GM10248 (cell line): ENCODE results near the gene PXK.
A peak's percentile ranks its signal among the peaks of the same experiment; 100 is the strongest.

Source experiments
- CTCF ChIA-PET: fragments of 300-600 bp; sonication (Branson Sonifier 250); formaldehyde crosslinking; extraction: SDS; loops from one replicate; lab custom pipeline; 2021; ENCODE audit warnings: antibody characterized with exemption; lab: Yijun Ruan, JAX
- POLR2A ChIA-PET: fragments of 350-650 bp; sonication (Branson Sonifier 250); formaldehyde crosslinking; extraction: SDS; loops from one replicate; lab custom pipeline; 2020; ENCODE audit warnings: antibody characterized with exemption; lab: Yijun Ruan, JAX
- DNase-seq: peaks from one replicate; pipeline ENCODE4 v3.0.0; 2012; ENCODE audit errors: extremely low spot score
- TF ChIP-seq, protein P1 (sequence below): IDR thresholded peaks from 2 replicates; pipeline ENCODE4 v1.5.1; 2012; ENCODE audit warnings: mild to moderate bottlenecking, low read depth; ENCODE audit errors: extremely low read depth, missing control alignments, control extremely low read depth

Gene PXK

GRCh38 chr3:58341376-58341775 is 8.7 kb downstream of the PXK start:
- ChIA-PET CTCF (interaction anchor here (1.1 to 11.5 kb wide), 3 partner anchors 10 to 51 kb away, joined by 3 to 101 read pairs (median 3); no protein-coding TSS in a partner anchor), POLR2A (no interaction called here)
- DNase-seq, result no peak
- TF ChIP-seq, protein P1, sequence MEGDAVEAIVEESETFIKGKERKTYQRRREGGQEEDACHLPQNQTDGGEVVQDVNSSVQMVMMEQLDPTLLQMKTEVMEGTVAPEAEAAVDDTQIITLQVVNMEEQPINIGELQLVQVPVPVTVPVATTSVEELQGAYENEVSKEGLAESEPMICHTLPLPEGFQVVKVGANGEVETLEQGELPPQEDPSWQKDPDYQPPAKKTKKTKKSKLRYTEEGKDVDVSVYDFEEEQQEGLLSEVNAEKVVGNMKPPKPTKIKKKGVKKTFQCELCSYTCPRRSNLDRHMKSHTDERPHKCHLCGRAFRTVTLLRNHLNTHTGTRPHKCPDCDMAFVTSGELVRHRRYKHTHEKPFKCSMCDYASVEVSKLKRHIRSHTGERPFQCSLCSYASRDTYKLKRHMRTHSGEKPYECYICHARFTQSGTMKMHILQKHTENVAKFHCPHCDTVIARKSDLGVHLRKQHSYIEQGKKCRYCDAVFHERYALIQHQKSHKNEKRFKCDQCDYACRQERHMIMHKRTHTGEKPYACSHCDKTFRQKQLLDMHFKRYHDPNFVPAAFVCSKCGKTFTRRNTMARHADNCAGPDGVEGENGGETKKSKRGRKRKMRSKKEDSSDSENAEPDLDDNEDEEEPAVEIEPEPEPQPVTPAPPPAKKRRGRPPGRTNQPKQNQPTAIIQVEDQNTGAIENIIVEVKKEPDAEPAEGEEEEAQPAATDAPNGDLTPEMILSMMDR, result no peak

GRCh38 chr3:58342676-58343075 is 10.0 kb downstream of the PXK start:
- TF ChIP-seq, protein P1, result no peak
- no peak for DNase-seq
- CTCF ChIA-PET, result interaction anchor here (1.2 to 2.6 kb wide), 3 partner anchors 9 to 36 kb away, joined by 3 to 11 read pairs (median 5); partner anchors contain the start of genes HTD2 and RPP14
- POLR2A ChIA-PET, result interaction anchor here (0.5 kb wide), 1 partner anchor 63 kb away, joined by 3 read pairs; no protein-coding TSS in a partner anchor

DNA sequence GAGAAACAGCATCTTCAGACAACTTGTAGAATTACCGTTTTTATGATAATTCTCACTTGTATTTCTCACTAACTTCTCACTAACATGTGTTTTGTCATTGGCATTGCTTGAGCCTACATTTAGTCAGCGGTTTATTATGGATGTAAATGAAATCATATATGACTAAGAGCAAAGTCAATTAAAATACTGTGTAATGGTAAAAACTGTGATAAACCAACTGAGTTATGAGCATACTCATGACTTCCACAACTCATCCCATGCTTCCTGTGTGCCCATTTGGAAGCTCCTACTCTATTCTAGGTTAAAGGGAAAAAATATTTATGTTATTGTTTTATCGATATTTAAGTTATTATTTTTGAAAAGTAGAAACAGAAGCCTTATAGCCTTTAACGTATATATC is 12.8 kb downstream of the PXK start:
- ChIA-PET POLR2A (no interaction called here), CTCF (interaction anchor here (2.6 to 3.2 kb wide), 2 partner anchors 9 to 10 kb away, joined by 11 to 22 read pairs; no protein-coding TSS in a partner anchor)
- no peak for DNase-seq
- TF ChIP-seq, protein P1, result no peak

DNA sequence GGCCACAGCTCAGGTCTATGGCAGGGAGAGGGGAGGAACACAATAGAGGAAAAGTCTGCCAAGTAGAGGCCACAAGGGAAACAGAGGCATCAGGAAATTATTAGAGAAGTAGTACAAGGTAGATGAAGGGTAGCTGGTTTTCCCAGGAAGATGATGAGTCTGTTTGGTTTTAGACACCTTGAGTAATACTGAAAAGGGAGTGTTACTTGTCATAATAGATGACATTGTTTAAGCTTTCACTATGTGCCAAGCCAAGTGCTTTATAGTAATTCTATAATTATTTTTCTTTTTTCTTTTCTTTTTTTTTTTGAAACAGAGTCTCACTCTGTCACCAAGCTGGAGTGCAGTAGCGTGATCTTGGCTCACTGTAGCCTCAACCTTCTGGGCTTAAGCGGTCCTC is 13.7 kb downstream of the PXK start:
- CTCF ChIA-PET, result interaction anchor here (0.7 to 3.2 kb wide), 4 partner anchors 11 to 69 kb away, joined by 3 to 22 read pairs (median 4); partner anchors contain the start of genes HTD2 and RPP14
- TF ChIP-seq, protein P1, result no peak

GRCh38 chr3:58347984-58348383 is 15.3 kb downstream of the PXK start:
- TF ChIP-seq, protein P1, result no peak
- POLR2A ChIA-PET, result no interaction called here

More for the DNA sequence above, 13.7 kb downstream of the PXK start:
- POLR2A ChIA-PET, result interaction anchor here (0.6 kb wide), 1 partner anchor 8 kb away, joined by 3 read pairs; no protein-coding TSS in a partner anchor
- no peak for DNase-seq

DNA sequence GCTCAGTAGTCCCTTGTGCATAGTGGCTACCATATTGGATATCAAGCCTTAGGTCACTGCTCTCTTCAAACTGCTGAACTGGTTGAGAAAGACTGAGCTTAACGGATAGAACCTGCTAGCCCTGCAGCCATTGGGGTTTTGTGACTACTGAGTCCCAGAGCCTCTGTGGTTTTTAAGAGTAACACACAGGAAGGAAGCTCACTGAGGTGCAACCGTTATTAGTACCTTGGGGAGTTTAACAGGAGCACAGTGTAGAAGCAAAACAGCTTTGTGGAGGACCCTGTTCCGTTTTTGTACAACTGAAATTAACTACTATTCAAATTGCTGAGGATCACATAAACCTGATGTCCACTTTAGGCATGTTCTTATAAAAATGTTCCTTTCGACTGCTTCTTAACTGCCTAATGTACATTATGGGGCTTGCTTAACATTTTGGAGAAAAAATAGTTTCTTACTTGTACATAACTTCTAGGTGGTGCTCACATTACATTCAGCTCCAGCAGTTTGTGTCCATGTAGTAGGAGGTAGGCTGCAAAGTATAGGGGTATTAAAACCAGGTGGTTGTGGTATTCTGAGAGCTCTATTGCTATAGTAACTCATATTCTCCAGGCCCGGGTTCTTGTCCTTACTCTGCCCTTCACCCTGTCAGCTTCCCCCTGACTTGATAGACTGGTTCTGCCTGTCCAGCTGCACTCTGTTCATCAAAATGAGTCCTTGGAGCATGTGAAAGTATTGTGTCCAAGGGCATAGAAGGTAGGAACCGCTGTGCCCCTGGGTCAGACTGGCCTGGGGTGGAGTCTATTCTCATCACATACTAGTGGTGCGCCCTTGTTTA is 17.3 kb downstream of the PXK start:
- peak; percentile 65 for DNase-seq
- ChIA-PET CTCF (interaction anchor here (0.7 to 7.3 kb wide), 19 partner anchors 10 to 219 kb away, joined by 3 to 101 read pairs (median 4); partner anchors contain the start of genes HTD2, PXK and RPP14), POLR2A (interaction anchor here (1.0 kb wide), 1 partner anchor 24 kb away, joined by 3 read pairs; no protein-coding TSS in a partner anchor)
- TF ChIP-seq, protein P1, result no peak

More at GRCh38 chr3:58347984-58348383, 15.3 kb downstream of the PXK start:
- CTCF ChIA-PET, result interaction anchor here (0.8 to 7.3 kb wide), 5 partner anchors 11 to 170 kb away, joined by 3 to 101 read pairs (median 5); partner anchors contain the start of genes HTD2, PXK and RPP14
- no peak for DNase-seq
